ENCODE measurements around the gene HBD. TPM values are rescaled to one million over a fixed set of nuclear protein-coding genes. Genes with fewer than 3 reads are reported as not detected.
A peak's percentile ranks its signal among the peaks of the same experiment; 100 is the strongest.

HBD gene
- total RNA-seq, 1 donor, result not detected

GRCh38 chr11:5240056-5240455 is 5.8 kb upstream of the HBD start:
- no peak overlapping the region for H2AFZ ChIP-seq (ENCODE audit: low read length)
- no peaks in the 10 kb centered on the region for H3K27me3 ChIP-seq (ENCODE audit: insufficient read depth, low read length)
- H3K9me3 ChIP-seq (ENCODE audit: low read depth, low read length), result no peaks in the 10 kb centered on the region
- no peaks in the 10 kb centered on the region for H4K20me1 ChIP-seq (ENCODE audit: insufficient read depth, low read length)
- no peak overlapping the region for H3K4me2 ChIP-seq (ENCODE audit: insufficient read depth, low read length)
- DNase-seq (ENCODE audit: insufficient read length, low spot score, missing footprints), result peak; percentile 65
- H3K4me1 ChIP-seq (ENCODE audit: insufficient read depth, low read length), result peaks cover 2% of the 10 kb centered on the region
- H3K79me2 ChIP-seq (ENCODE audit: insufficient read depth, low read length), result no peaks in the 10 kb centered on the region
- H3K4me3 ChIP-seq (ENCODE audit: insufficient read depth, low read length), result no peak overlapping the region
- H3K36me3 ChIP-seq (ENCODE audit: insufficient read depth, low read length), result no peaks in the 10 kb centered on the region
- no peak for TF ChIP-seq CTCF (IDR thresholded peaks at IDR 0.05; ENCODE audit: extremely low read depth, low read depth, low read length)
- H3K27ac ChIP-seq (ENCODE audit: low read depth, low read length), result no peak overlapping the region

GRCh38 chr11:5239046-5239445 is 4.8 kb upstream of the HBD start:
- Histone ChIP-seq H3K4me1 (ENCODE audit: insufficient read depth, low read length) (peaks cover 2% of the 10 kb centered on the region), H3K27me3 (ENCODE audit: insufficient read depth, low read length) (no peaks in the 10 kb centered on the region), H2AFZ (ENCODE audit: low read length) (no peak overlapping the region), H4K20me1 (ENCODE audit: insufficient read depth, low read length) (no peaks in the 10 kb centered on the region), H3K36me3 (ENCODE audit: insufficient read depth, low read length) (no peaks in the 10 kb centered on the region), H3K79me2 (ENCODE audit: insufficient read depth, low read length) (no peaks in the 10 kb centered on the region), H3K4me2 (ENCODE audit: insufficient read depth, low read length) (no peak overlapping the region), H3K4me3 (ENCODE audit: insufficient read depth, low read length) (no peak overlapping the region), H3K27ac (ENCODE audit: low read depth, low read length) (no peak overlapping the region), H3K9me3 (ENCODE audit: low read depth, low read length) (no peaks in the 10 kb centered on the region)
- no peak for TF ChIP-seq CTCF (IDR thresholded peaks at IDR 0.05; ENCODE audit: extremely low read depth, low read depth, low read length)
- DNase-seq (ENCODE audit: insufficient read length, low spot score, missing footprints), result no peak

GRCh38 chr11:5238486-5238885 is 4.2 kb upstream of the HBD start:
- Histone ChIP-seq H3K79me2 (ENCODE audit: insufficient read depth, low read length) (no peaks in the 10 kb centered on the region), H2AFZ (ENCODE audit: low read length) (peak overlapping the region; percentile 5), H3K4me1 (ENCODE audit: insufficient read depth, low read length) (peaks cover 2% of the 10 kb centered on the region), H3K36me3 (ENCODE audit: insufficient read depth, low read length) (no peaks in the 10 kb centered on the region), H3K27ac (ENCODE audit: low read depth, low read length) (no peak overlapping the region), H3K4me3 (ENCODE audit: insufficient read depth, low read length) (no peak overlapping the region), H3K9me3 (ENCODE audit: low read depth, low read length) (no peaks in the 10 kb centered on the region), H3K27me3 (ENCODE audit: insufficient read depth, low read length) (no peaks in the 10 kb centered on the region), H3K4me2 (ENCODE audit: insufficient read depth, low read length) (no peak overlapping the region), H4K20me1 (ENCODE audit: insufficient read depth, low read length) (no peaks in the 10 kb centered on the region)
- TF ChIP-seq CTCF (IDR thresholded peaks at IDR 0.05; ENCODE audit: extremely low read depth, low read depth, low read length), result no peak
- DNase-seq (ENCODE audit: insufficient read length, low spot score, missing footprints), result no peak

- no peak overlapping the region for H3K4me2 ChIP-seq (ENCODE audit: insufficient read depth, low read length)
- no peaks in the 10 kb centered on the region for H3K9me3 ChIP-seq (ENCODE audit: low read depth, low read length)
- no peaks in the 10 kb centered on the region for H3K27me3 ChIP-seq (ENCODE audit: insufficient read depth, low read length)
- no peak for DNase-seq (ENCODE audit: insufficient read length, low spot score, missing footprints)
- no peak overlapping the region for H2AFZ ChIP-seq (ENCODE audit: low read length)
- no peaks in the 10 kb centered on the region for H3K36me3 ChIP-seq (ENCODE audit: insufficient read depth, low read length)
- no peaks in the 10 kb centered on the region for H3K79me2 ChIP-seq (ENCODE audit: insufficient read depth, low read length)
- no peak overlapping the region for H3K27ac ChIP-seq (ENCODE audit: low read depth, low read length)
- peaks cover 2% of the 10 kb centered on the region for H3K4me1 ChIP-seq (ENCODE audit: insufficient read depth, low read length)
- H4K20me1 ChIP-seq (ENCODE audit: insufficient read depth, low read length), result no peaks in the 10 kb centered on the region
- TF ChIP-seq CTCF (IDR thresholded peaks at IDR 0.05; ENCODE audit: extremely low read depth, low read depth, low read length), result no peak
- H3K4me3 ChIP-seq (ENCODE audit: insufficient read depth, low read length), result no peak overlapping the region
These were observed 3.1 kb upstream of the HBD start for GRCh38 chr11:5237420-5237819.

All from osteoblast (primary cell).